Activated CD4-positive, CD25-positive, alpha-beta regulatory T cell treated with anti-CD3 and anti-CD28 coated beads, Interleukin-2, amount 50 U/mL, for 16 hours (primary cell): ENCODE data around the gene CAV2.

ENCODE experiments used
- DNase-seq: peaks from one replicate; pipeline ENCODE4 v3.0.0-alpha.2; 2020; ENCODE audit warnings: low read depth, low spot score

CAV2 gene

GRCh38 chr7:116524609-116525297, 25.2 kb downstream of the CAV2 start, which contains the start of gene CAV1:
Gene CAV1, plus strand, starts transcription at chr7:116525036. Its CDS starts 27 bp downstream, at chr7:116525063.
- DNase-seq: no peak

- no peak for DNase-seq
Observed at GRCh38 chr7:116525298-116525912, 25.9 kb downstream of the CAV2 start.

- no peak for DNase-seq
Observed at GRCh38 chr7:116525913-116526861, 26.6 kb downstream of the CAV2 start.

GRCh38 chr7:116526897-116527296, 27.4 kb downstream of the CAV2 start:
- no peak for DNase-seq

GRCh38 chr7:116527521-116527920, 28.0 kb downstream of the CAV2 start:
- no peak for DNase-seq

GRCh38 chr7:116528008-116528789, 28.7 kb downstream of the CAV2 start:
- DNase-seq: no peak

GRCh38 chr7:116529250-116529649, 29.7 kb downstream of the CAV2 start:
- DNase-seq: no peak

- no peak for DNase-seq
Observed at GRCh38 chr7:116530107-116530820, 30.7 kb downstream of the CAV2 start.

- no peak for DNase-seq
Observed at GRCh38 chr7:116532102-116532688, 32.7 kb downstream of the CAV2 start.

GRCh38 chr7:116534790-116535189, 35.3 kb downstream of the CAV2 start:
- DNase-seq: no peak

- no peak for DNase-seq
Observed at GRCh38 chr7:116535416-116535815, 35.9 kb downstream of the CAV2 start.

GRCh38 chr7:116538138-116538537, 38.6 kb downstream of the CAV2 start:
- no peak for DNase-seq

GRCh38 chr7:116539879-116540278, 40.3 kb downstream of the CAV2 start:
- no peak for DNase-seq

GRCh38 chr7:116540743-116541142, 41.2 kb downstream of the CAV2 start:
- DNase-seq: no peak

GRCh38 chr7:116541951-116542350, 42.4 kb downstream of the CAV2 start:
- no peak for DNase-seq

GRCh38 chr7:116542618-116543017, 43.1 kb downstream of the CAV2 start:
- no peak for DNase-seq

- DNase-seq: no peak
Observed at GRCh38 chr7:116543664-116544063, 44.1 kb downstream of the CAV2 start.

GRCh38 chr7:116544487-116544886, 44.9 kb downstream of the CAV2 start:
- no peak for DNase-seq

- no peak for DNase-seq
Observed at GRCh38 chr7:116545411-116545993, 46.0 kb downstream of the CAV2 start.

- no peak for DNase-seq
Observed at GRCh38 chr7:116546054-116546453, 46.5 kb downstream of the CAV2 start.
